Left ventricle myocardium superior (tissue), 1 donor: Measurements from ENCODE around the gene CBX5. TPM values are rescaled to one million over a fixed set of nuclear protein-coding genes. Genes with fewer than 3 reads are reported as not detected.
"Not testable (repeated sequence)": the region's sequence is repeated elsewhere in the genome, so short reads cannot be mapped to it uniquely, and the experiment has no call there.

Source experiments
- ATAC-seq: fragments of 200-7000 bp; cut with Tn5 transposase; one replicate; pipeline ENCODE4 v1.9.1; 2020; ENCODE audit warnings: mild to moderate bottlenecking, moderate library complexity
- DNase-seq: peaks from one replicate; pipeline ENCODE4 v3.0.0-alpha.2; 2020
- intact Hi-C: fragments of 100-400 bp; cut with micrococcal nuclease; formaldehyde crosslinking; loops from one replicate; pipeline ENCODE4 v1.11.0; 2022
- total RNA-seq: library from RNA; stranded (reverse); fragmentation: NEBNext Ultra II Directional; extraction: Animal tissue kit (Norgen Biotek cat#: 25700); gene quantifications from one replicate; pipeline ENCODE4 v1.2.1, GENCODE V29; 2021
- donor health status: DM: no; HTN: yes; CAD: no; lungs with severe emphysema.

The CBX5 gene
- total RNA-seq, 1 donor from 2014 or later, result 48.0 TPM

DNA sequence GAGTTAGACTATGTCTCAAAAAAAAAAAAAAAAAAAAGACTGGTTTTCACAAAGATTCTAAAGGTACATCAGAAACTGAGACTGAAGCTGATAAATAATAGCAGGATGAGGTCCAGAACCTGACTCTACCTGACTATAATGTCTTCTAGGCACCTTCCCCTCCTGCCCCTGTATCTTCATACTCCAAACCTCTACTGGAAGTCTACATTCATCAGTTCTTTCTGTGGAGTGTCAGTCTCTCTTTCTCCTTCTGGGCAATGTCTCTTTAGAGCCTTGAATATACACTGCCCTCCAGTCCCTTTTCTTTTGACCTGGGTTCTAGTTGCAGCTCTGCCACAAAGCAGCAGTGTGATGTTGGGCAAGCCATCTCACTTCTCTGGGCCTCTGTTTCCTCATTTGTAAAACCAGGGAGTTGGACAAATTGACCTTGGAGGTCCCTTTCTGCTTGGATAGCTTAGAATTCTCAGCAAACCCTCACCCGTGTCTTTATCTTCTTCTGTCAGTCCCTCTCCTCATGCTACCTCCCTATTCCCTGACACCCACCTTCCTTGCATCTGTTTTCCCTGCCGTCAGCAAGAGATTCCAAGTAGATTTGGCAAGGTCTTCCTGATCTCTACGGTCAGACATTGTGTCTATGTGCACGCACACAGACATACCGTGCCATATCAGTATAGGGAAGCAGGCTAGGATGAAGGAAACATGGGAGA is 16.6 kb upstream of the CBX5 start:
- ATAC-seq (no peak), DNase-seq (no peak)
- intact Hi-C loops, result no loop called here

DNA sequence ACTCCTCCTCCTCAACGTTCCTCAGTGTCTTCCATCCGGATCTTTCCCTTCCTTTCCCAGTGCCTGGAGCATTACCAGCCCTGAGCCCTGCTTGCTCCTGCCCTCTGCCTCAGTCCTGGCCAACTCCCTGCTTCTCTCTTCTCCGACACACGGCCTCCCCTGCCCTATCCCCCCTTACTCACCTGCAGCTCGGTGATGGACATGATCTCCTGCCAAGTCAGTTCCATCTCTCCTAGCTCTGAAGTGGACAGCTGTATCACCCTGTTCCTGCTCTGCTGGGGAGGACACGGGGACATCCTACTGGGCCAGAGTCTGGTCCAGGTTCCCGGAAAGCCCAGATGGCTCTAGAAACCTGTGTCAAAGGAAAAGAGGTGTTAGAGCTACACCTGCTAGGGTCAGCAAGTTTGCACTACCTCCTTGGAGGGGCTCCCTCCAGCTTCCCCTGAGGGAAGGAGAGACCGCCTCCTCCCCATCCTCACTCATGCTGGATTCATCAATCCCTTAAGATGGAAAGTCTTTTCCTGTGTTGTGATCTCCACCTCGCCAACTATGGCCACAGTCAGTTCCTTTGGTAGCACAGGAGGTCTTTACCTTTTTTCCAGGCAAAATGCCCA is 15.1 kb upstream of the CBX5 start:
- intact Hi-C loops, result no loop called here
- no peak for ATAC-seq

DNA sequence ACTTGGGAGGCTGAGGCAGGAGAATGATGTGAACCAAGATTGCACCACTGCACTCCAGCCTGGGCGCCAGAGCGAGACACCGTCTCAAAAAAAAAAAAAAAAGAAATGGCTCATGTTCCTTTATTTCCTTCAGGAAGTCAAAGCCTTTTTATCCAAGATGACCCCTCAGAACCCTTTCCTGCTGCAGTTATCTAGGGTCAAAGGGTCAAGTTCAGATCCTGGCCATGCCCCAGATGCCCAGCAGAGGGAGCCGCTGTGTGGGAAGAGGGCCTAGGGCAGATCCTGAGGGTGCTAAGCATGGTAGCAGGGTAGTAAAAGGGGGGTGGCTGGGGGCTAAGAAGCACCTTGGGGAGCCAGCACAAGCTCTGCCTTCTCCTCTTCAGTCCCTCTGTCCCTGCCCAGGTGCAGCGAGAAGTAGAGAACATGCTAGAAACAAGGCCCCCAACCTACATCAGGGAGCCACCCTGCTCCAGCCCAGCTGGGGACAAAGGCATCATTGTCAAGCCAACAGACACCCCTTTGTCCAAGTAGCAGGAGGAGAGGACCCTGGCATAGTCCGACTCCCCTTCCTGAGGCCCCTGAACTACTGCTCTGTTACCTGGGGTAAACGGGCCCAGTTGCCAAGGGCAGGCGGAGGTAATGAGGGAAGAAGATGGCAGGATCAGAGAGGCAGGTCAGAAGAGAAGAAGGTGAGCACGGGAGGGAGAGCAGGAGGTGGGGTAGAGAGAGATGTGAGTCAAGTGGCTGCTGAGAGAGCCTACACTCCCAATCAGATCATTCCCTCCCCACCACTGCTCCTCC is 14.4 kb upstream of the CBX5 start:
- intact Hi-C loops, result no loop called here
- ATAC-seq, result peak; percentile 61
- peak; percentile 55 for DNase-seq

More for the DNA sequence above, 15.1 kb upstream of the CBX5 start:
- no peak for DNase-seq

DNA sequence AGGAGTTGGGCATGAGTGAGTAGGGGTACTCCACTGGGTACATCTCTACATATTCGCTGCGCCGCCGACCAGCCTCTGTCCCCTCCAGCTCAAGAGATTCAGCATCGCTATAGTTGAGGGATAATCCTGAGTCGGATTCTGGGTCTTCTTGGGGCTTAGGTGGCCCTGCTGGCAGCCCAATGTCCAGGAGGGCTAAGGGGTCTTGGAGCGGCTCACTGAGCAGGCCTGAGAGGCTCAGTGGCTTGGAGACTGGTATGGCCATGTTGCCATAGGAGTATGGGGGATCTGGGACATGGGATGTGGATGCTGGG is 13.0 kb upstream of the CBX5 start:
- DNase-seq (no peak), ATAC-seq (no peak)
- intact Hi-C loops, result no loop called here

DNA sequence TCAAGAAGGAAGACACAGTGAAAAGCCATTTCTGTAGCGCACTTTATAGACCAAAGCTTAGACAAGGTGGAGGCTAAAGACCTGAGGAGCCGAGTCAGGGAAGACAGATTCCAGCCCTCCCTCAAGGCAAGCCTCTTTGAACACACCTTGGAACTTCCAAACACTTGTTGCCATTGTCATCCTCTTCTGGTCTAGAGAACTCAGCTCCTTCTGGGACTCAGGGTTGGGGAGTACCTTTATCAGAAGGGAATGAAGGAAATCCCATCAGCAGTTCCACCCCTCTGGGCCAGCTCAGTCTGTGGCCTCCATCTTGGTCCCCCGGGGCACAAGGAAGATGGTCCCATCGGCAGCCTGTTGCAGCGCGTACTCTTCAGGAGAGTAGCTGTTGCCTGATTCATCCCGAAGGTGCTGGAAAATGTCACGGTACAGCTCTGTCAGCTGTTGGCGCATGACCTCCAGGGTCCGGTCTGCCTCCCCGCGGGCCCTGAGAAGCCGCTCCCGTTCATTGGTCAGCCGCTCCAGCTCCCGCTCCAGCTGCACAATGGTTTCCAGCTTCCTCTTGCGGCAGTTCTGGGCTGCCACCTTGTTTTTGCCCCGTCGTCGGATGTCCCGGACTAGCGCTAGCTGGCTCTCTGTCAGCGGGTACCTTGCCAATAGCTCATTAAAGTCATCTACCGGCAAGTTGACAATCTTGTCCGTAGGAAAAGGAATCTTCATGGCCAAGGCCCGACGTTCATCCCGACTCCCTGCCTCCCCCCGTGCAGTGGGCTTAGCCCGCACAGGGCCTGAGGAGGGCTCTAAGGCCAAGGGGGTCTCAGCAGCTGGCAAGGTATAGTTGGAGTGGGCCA is 12.4 kb upstream of the CBX5 start:
- ATAC-seq, result peak; percentile 49
- intact Hi-C loops, result no loop called here
- peak; percentile 40 for DNase-seq

DNA sequence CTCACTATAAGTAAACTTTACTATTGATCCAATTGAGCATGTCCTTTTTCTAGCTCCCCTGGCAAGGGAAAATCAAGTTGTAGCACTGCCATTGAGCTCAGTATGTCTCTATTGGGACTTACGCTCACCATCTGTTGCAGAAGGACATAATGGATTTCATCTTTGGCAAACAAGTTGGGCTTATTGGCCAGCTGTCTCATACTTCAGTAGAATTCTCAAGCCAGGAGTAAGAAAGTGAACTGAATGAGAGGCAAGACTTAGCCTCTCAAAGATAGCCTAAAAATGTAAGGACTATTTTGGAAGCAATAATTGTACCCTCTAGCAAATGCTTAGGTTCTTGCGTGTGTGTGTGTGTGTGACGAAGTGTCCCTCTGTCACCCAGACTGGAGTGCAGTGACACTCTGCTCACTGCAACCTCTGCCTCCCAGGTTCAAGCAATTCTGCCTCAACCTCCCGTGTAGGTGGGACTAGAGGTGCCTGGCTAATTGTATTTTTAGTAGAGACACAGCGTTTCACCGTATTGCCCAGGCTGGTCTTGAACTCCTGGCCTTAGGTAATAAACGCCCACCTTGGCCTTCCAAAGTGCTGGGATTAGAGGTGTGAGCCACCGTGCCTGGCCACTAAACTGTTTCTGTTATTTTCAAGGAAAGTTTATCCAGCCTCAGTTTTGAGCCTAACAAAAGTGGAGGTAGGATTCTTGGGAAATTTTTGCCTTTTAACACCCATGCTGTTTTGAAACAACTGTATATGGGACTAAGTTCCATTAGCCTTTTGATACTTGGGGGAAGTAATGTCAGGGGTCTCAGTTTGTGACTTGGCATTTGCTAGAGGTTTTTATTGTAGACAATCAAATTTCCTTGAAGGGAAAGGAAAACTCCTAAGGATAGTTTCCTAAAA is 7.6 kb upstream of the CBX5 start:
- intact Hi-C loops, result no loop called here
- ATAC-seq (no peak), DNase-seq (no peak)

DNA sequence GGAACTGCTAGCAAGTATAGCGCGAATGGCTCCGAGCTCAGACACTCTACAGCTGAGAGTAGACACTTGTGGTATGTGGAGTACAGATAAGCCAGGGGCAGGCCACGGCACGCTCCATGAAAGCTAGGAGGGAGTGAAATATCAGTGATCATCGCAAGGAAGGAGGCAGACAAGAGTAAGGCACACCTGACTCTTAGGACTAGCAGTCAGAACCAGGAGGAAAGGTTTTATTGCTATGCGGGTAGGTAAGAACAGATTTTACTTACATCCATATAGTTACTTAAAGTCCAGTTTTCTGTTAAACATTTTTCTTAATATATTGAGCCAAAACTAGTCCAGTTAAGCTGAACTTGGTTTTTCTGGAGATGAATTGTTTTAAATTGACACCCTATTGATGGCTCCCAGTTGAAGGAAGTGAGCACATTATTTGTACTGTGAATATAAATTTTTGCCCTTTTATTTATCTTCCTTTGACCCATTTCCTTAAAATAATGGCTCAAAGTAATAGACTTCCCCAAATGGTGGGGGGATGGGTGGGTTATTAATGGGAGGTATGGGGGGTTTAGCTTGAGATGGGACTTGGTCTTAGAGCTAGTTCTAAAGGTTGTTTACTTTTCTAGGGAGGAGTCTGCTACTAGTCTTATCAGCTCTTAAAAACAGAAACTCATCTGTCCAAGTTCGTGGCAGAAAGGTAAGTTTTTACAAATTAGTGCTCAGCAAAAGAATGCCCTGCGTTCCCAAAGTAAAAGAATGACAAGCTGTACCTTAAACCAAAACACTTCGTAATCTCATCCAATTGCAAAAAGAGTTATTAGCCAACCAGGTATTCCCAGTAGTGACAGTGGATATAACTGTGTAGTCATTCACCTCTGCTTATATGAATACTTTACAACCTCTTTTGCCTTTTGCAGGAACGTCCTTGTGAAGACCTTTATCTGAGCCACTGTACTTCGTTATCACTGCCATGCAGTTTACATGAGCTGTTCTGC is 6.4 kb upstream of the CBX5 start:
- intact Hi-C loops, result no loop called here
- peak; percentile 56 for ATAC-seq

DNA sequence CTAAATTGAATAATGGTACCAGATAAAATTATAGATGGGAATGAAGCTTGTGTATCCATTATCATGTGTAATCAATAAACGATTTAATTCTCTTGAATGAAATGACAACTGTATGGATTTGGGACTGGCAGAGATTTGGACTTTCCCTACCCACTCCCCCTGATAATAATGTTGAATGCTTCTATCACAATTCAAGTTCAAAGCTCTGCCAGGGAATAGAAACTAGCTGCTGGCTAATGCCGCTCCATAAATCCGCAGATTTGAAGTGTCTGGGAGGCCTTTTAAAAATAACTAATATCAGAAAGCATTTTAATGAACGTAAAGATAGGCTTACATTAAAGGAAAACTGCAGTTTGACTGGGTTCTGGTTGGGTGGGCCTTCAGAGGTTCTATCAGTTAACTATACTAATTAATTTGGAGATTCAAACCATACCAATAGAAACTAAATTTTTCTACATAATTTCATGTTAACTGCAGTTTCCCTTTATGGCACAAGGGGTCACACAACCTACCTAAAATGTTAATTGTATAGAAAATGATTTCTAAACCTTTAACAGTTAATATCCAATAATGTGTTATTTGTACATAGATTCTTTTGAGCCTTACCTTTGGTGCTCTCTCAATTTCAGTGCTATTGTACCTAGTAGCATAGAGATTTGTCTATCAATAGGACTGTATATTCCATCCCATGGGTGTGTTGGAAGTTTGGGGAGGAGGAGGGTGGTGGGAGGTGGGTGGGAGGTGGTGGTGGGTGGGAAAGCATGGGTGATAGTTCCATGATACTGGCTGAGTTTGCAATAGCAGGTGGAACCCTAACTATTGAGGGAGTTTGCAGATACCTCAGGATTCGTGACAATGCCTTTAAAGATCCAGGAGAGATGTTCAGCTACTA is 5.5 kb upstream of the CBX5 start:
- intact Hi-C loops, result no loop called here
- DNase-seq, result no peak

More for the DNA sequence above, 6.4 kb upstream of the CBX5 start:
- no peak for DNase-seq

DNA sequence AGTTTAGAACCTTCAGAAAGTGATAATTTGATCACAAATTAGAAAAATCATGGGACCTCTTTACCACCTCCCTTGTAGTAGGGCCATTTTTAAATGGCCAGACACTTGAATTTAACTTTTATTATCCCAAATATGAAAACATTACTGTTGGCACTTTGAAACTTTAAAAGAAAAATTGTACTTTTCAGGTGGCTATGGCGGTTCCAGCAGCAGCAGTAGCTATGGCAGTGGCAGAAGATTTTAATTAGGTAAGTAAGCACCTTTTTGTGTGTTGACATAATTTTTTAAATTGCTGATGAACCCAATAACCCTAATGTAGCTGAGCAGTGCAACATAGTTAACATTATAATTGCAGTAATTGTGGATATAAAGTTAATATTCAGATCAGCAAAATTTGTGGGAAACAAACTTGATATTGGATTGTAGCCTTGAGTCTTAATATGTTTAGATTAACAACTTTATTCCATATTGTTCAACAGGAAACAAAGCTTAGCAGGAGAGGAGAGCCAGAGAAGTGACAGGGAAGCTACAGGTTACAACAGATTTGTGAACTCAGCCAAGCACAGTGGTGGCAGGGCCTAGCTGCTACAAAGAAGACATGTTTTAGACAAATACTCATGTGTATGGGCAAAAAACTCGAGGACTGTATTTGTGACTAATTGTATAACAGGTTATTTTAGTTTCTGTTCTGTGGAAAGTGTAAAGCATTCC is 4.3 kb upstream of the CBX5 start:
- ATAC-seq, DNase-seq, intact Hi-C loops: not testable (repeated sequence)

More for the DNA sequence above, 5.5 kb upstream of the CBX5 start:
- no peak for ATAC-seq

DNA sequence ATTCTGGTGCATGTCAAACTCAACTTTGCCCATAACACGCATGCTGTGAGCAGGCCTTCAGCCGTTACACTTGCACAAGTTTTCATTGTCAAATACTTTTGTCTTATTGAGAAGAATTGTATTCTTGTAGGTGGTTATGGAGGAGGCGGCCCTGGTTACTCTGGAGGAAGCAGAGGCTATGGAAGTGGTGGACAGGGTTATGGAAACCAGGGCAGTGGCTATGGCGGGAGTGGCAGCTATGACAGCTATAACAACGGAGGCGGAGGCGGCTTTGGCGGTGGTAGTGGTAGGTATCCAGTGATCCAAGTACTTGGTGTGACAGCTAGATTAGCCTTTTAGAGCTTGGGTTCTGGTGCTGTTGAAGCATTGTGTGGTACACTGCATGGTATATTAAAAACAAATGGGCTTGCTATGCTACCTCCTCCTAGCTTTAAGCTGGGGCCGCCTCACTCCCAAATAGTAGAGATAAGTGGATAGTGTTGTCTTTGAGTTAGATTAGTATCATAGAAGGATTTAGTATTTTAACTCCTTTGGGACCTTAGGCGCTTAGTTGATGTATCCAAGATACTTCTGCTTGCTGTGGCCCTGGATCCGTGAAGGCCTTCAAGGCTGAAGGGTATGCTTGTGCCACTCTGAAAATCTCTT is 3.1 kb upstream of the CBX5 start:
- DNase-seq (peak; percentile 43), ATAC-seq (no peak)
- intact Hi-C loops, result no loop called here

DNA sequence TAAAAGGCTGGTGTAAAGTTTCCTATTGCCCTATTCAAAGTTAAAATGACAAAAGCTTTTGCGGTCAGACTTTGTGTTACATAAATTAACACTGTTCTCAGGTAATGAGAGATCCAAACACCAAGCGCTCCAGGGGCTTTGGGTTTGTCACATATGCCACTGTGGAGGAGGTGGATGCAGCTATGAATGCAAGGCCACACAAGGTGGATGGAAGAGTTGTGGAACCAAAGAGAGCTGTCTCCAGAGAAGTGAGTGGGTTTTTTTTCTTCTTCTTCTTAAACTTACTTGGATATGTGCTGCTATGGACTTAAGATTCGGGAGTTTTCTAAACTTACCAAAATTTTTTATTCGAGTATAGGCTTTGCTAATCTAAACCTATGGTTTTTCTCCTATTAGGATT is 1.8 kb upstream of the CBX5 start:
- ATAC-seq, intact Hi-C loops, DNase-seq: not testable (repeated sequence)

DNA sequence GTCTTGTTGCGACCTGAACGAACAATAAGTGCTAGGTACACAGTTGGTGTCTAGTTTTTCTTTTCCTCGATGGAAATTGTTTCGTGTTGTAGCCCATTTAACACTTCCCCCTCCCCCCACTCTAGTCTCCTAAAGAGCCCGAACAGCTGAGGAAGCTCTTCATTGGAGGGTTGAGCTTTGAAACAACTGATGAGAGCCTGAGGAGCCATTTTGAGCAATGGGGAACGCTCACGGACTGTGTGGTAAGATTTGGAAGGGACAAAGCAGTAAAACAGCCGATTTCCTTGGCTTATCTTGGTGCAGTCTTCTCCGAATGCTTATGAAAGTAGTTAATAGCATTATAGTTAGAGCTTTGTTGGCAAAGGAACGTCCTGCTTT is 1.3 kb upstream of the CBX5 start:
- ATAC-seq, DNase-seq, intact Hi-C loops: not testable (repeated sequence)

DNA sequence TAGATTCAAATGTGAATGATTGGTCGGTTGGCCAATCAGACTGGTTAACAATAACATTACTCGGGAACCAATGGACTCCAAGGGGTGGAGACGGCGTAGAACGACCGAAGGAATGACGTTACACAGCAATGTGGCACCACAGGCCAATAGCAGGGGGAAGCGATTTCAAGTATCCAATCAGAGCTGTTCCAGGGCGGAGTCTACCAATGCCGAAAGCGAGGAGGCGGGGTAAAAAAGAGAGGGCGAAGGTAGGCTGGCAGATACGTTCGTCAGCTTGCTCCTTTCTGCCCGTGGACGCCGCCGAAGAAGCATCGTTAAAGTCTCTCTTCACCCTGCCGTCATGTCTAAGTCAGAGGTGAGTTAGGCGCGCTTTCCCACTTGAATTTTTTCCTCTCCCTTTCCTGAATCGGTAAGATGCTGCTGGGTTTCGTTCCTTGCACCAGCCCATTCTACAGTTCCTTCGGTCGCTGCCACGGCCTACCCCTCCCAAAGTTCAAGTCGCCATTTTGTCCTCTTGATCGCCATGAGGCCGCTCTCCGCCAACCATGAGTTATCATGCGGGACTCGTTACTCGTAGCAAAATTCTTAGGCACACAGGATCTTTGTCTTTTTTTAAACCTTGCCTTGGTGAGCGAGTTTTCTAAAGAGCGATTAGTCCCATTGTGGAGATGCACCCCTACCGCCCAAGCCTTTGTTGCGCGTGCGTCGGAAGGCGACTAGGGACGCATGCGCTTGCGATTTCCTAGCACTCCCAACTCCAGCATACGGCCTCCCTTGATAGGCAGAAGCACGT is 742 bp upstream of the CBX5 start, which contains the start of gene HNRNPA1:
HNRNPA1 (plus strand) TSS at position 259 of the 793 bp plus-strand sequence; CDS start at position 341, 82 bp downstream.
- intact Hi-C loops, result no loop called here
- DNase-seq (peak; percentile 88), ATAC-seq (peak; percentile 91)

DNA sequence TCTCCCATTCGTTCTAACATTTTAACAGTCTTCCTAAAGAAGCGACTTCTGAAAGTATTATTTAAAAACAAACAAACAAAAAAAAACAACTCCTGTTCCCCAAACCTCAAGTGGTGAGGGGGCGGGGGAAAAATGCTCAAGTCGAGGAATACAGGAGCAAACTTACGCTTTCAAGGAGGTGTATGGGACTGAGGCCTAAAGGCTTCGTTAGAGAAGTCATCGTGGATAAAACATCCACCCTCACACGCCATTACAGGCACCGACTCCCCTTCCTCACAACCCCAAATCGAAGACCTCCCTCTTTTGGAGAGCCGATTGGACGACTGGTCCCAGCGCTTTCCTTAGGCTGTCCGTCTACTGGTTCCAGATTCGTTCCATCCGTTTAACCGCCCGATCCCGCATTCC is 693 bp downstream of the CBX5 start:
- ATAC-seq (no peak), DNase-seq (no peak)
- intact Hi-C loops, result no loop called here
